HEK293 (cell line): ENCODE data around the gene COL6A1.

Experiments
- CTCF ChIA-PET: fragments of 350-600 bp; formaldehyde crosslinking; extraction: SDS; loops from one replicate; lab custom pipeline; 2021; ENCODE audit warnings: antibody characterized with exemption; lab: Yijun Ruan, JAX
- POLR2A ChIA-PET: fragments of 300-600 bp; formaldehyde crosslinking; extraction: SDS; loops from one replicate; lab custom pipeline; 2020; ENCODE audit warnings: antibody characterized with exemption, inconsistent platforms; lab: Yijun Ruan, JAX
- H3K27ac ChIP-seq: fragments of 200-500 bp; sonication (Bioruptor generic); 2 replicates; pipeline ENCODE4 v1.5.1; 2014; ENCODE audit warnings: low read depth, low read length, control low read depth, inconsistent platforms; ENCODE audit errors: extremely low read depth
- H3K36me3 ChIP-seq, 2 experiments: fragments of 200-500 bp in 1 of 2; sonication (Bioruptor generic) in 1 of 2; 1 replicate in 1 of 2; 2 replicates in 1 of 2; pipeline ENCODE4 v1.5.1; 2014 to 2017; ENCODE audit warnings: inconsistent platforms in 2 of 2, low read length in 2 of 2; ENCODE audit not compliant: control insufficient read depth in 2 of 2, insufficient read depth in 1 of 2
- H3K4me1 ChIP-seq: fragments of 200-500 bp; sonication (Bioruptor generic); 2 replicates; pipeline ENCODE4 v1.5.1; 2014; ENCODE audit warnings: mild to moderate bottlenecking, low read length, inconsistent platforms; ENCODE audit not compliant: control insufficient read depth, insufficient read depth
- H3K4me3 ChIP-seq: 2 replicates; pipeline ENCODE4 v1.5.1; 2011; ENCODE audit warnings: low read depth, mild to moderate bottlenecking, control low read depth, low read length, moderate library complexity
- H3K9me3 ChIP-seq: fragments of 200-500 bp; sonication (Bioruptor generic); 2 replicates; pipeline ENCODE4 v1.5.1; 2014; ENCODE audit warnings: low read depth, low read length, inconsistent platforms; ENCODE audit not compliant: control insufficient read depth, insufficient read depth
- KLF1 ChIP-seq: fragments of 450-650 bp; formaldehyde crosslinking; IDR thresholded peaks from 2 replicates; pipeline ENCODE4 v1.5.1; 2016; ENCODE audit warnings: missing biosample characterization, missing genetic modification characterization
- PRDM2 ChIP-seq: fragments of 450-650 bp; formaldehyde crosslinking; IDR thresholded peaks from 2 replicates; pipeline ENCODE4 v1.5.1; 2016; ENCODE audit warnings: missing biosample characterization, missing genetic modification characterization, borderline replicate concordance
- YY2 ChIP-seq: fragments of 450-650 bp; formaldehyde crosslinking; IDR thresholded peaks from 2 replicates; pipeline ENCODE4 v1.5.1; 2016; ENCODE audit warnings: missing biosample characterization, missing genetic modification characterization
- ZNF121 ChIP-seq: fragments of 450-650 bp; formaldehyde crosslinking; IDR thresholded peaks from 2 replicates; pipeline ENCODE4 v1.5.1; 2016; ENCODE audit warnings: missing biosample characterization, missing genetic modification characterization
- ZNF148 ChIP-seq: fragments of 450-650 bp; formaldehyde crosslinking; IDR thresholded peaks from 2 replicates; pipeline ENCODE4 v1.5.0; 2017; ENCODE audit warnings: missing biosample characterization, missing genetic modification characterization, borderline replicate concordance
- ZNF16 ChIP-seq: fragments of 450-650 bp; formaldehyde crosslinking; IDR thresholded peaks from 2 replicates; pipeline ENCODE4 v1.5.1; 2016; ENCODE audit warnings: low read depth, missing biosample characterization, missing genetic modification characterization
- ZNF169 ChIP-seq: fragments of 450-650 bp; formaldehyde crosslinking; IDR thresholded peaks from 2 replicates; pipeline ENCODE4 v1.5.1; 2016; ENCODE audit warnings: missing biosample characterization, missing genetic modification characterization
- ZNF175 ChIP-seq: fragments of 450-650 bp; formaldehyde crosslinking; IDR thresholded peaks from 2 replicates; pipeline ENCODE4 v1.5.1; 2016; ENCODE audit warnings: missing biosample characterization, missing genetic modification characterization
- ZNF239 ChIP-seq: fragments of 450-650 bp; formaldehyde crosslinking; IDR thresholded peaks from 2 replicates; pipeline ENCODE4 v1.5.1; 2016; ENCODE audit warnings: missing biosample characterization, missing genetic modification characterization
- ZNF366 ChIP-seq: fragments of 450-650 bp; formaldehyde crosslinking; conservative IDR thresholded peaks from 2 replicates; pipeline ENCODE4 v1.5.1; 2016; ENCODE audit warnings: missing biosample characterization, missing genetic modification characterization
- ZNF37A ChIP-seq: fragments of 450-650 bp; IDR thresholded peaks from 2 replicates; pipeline ENCODE4 v1.5.1; 2018; ENCODE audit warnings: missing biosample characterization, missing genetic modification characterization
- ZNF398 ChIP-seq: fragments of 450-650 bp; formaldehyde crosslinking; IDR thresholded peaks from 2 replicates; pipeline ENCODE4 v1.5.1; 2017; ENCODE audit warnings: missing biosample characterization, missing genetic modification characterization
- ZNF416 ChIP-seq: fragments of 450-650 bp; formaldehyde crosslinking; IDR thresholded peaks from 2 replicates; pipeline ENCODE4 v1.5.1; 2016; ENCODE audit warnings: missing biosample characterization, missing genetic modification characterization
- ZNF529 ChIP-seq: fragments of 450-650 bp; formaldehyde crosslinking; IDR thresholded peaks from 2 replicates; pipeline ENCODE4 v1.5.1; 2017; ENCODE audit warnings: missing genetic modification characterization, missing biosample characterization; ENCODE audit not compliant: insufficient replicate concordance
- ZNF560 ChIP-seq: fragments of 450-650 bp; formaldehyde crosslinking; IDR thresholded peaks from 2 replicates; pipeline ENCODE4 v1.5.1; 2017; ENCODE audit warnings: missing biosample characterization, missing genetic modification characterization, borderline replicate concordance
- ZNF585B ChIP-seq: fragments of 450-650 bp; formaldehyde crosslinking; IDR thresholded peaks from 2 replicates; pipeline ENCODE4 v1.5.1; 2016; ENCODE audit warnings: missing biosample characterization, missing genetic modification characterization
- ZNF624 ChIP-seq: fragments of 450-650 bp; formaldehyde crosslinking; IDR thresholded peaks from 2 replicates; pipeline ENCODE4 v1.5.1; 2017; ENCODE audit warnings: missing biosample characterization, missing genetic modification characterization
- ZNF677 ChIP-seq: fragments of 450-650 bp; IDR thresholded peaks from 2 replicates; pipeline ENCODE4 v1.5.0; 2018; ENCODE audit warnings: missing biosample characterization, mild to moderate bottlenecking, missing genetic modification characterization, moderate library complexity
- ZSCAN23 ChIP-seq: fragments of 450-650 bp; formaldehyde crosslinking; IDR thresholded peaks from 2 replicates; pipeline ENCODE4 v1.5.1; 2016; ENCODE audit warnings: missing biosample characterization, missing genetic modification characterization
- ZSCAN4 ChIP-seq: fragments of 450-650 bp; formaldehyde crosslinking; IDR thresholded peaks from 2 replicates; pipeline ENCODE4 v1.5.1; 2017; ENCODE audit warnings: missing biosample characterization, missing genetic modification characterization

Gene COL6A1

GRCh38 chr21:46037331-46038325 lies 56.1 kb downstream of the COL6A1 start:
- H3K4me1 ChIP-seq: no peaks in the 10 kb centered on the region
- no peaks in the 10 kb centered on the region for H3K36me3 ChIP-seq
- ChIA-PET CTCF (no interaction called here), POLR2A (no interaction called here)
- no peaks in the 10 kb centered on the region for H3K9me3 ChIP-seq
- TF ChIP-seq ZNF239 (tag by site-specific recombination) (no peak), ZNF121 (tag by site-specific recombination) (no peak), ZNF366 (tag by site-specific recombination) (no peak), ZNF148 (tag by site-specific recombination) (no peak), ZSCAN4 (tag by site-specific recombination) (no peak), ZNF585B (tag by site-specific recombination) (no peak), ZNF560 (no peak), ZNF529 (tag by site-specific recombination) (no peak), ZNF398 (no peak), ZNF175 (tag by site-specific recombination) (no peak), ZNF37A (no peak), KLF1 (tag by site-specific recombination) (no peak), PRDM2 (no peak), ZNF624 (no peak), ZNF16 (tag by site-specific recombination) (no peak), ZNF169 (tag by site-specific recombination) (no peak), ZNF416 (tag by site-specific recombination) (no peak), ZNF677 (tag by site-specific recombination) (no peak), ZSCAN23 (tag by site-specific recombination) (no peak), YY2 (tag by site-specific recombination) (no peak)
- no peak overlapping the region for H3K27ac ChIP-seq
- no peak overlapping the region for H3K4me3 ChIP-seq
